ENCODE measurements around the gene TAOK2. TPM values are rescaled to one million over a fixed set of nuclear protein-coding genes. Genes with fewer than 3 reads are reported as not detected.

TAOK2 gene
- polyA plus RNA-seq, 3 donors, result 1.1 to 19.2 (median 2.3) TPM

- Mint-ChIP-seq H3K27ac (no peak overlapping the region), H3K27me3 (ENCODE audit: low read depth in 3 of 3) (peaks cover 0 to 2% (median 0%) of the 10 kb centered on the region in 3 donors), H3K9me3 (peaks cover 0 to 2% (median 0%) of the 10 kb centered on the region in 7 donors), H3K4me1 (no peaks in the 10 kb centered on the region), H3K4me3 (no peak overlapping the region), H3K36me3 (peaks cover 78 to 90% of the 10 kb centered on the region in 2 donors)
- Histone ChIP-seq H3K4me3 (replicated peaks in 1 of 3; ENCODE audit: low read depth in 2 of 3, low read length in 3 of 3) (no peak overlapping the region), H3K9me3 (replicated peaks in 1 of 2; ENCODE audit: control insufficient read depth in 1 of 2, insufficient read depth in 1 of 2, low read length in 2 of 2) (no peaks in the 10 kb centered on the region), H3K27ac (ENCODE audit: low read depth in 1 of 2, low read length in 2 of 2) (no peak overlapping the region), H3K9ac (ENCODE audit: insufficient read depth, low read length, poor library complexity, severe bottlenecking) (no peak overlapping the region), H3K4me2 (replicated peaks; ENCODE audit: extremely low read depth, low read length, poor library complexity, severe bottlenecking) (no peak overlapping the region), H3K36me3 (replicated peaks in 1 of 2; ENCODE audit: control insufficient read depth in 1 of 2, insufficient read depth in 2 of 2, low read length in 2 of 2) (peaks cover 98 to 100% of the 10 kb centered on the region in 2 donors), H2AFZ (ENCODE audit: insufficient read depth, low read depth, low read length, poor library complexity, severe bottlenecking) (no peak overlapping the region), H4K20me1 (ENCODE audit: insufficient read depth, low read length) (peaks cover 17% of the 10 kb centered on the region), H3K79me2 (ENCODE audit: insufficient read depth, low read length) (no peaks in the 10 kb centered on the region), H3K4me1 (ENCODE audit: control insufficient read depth in 1 of 2, insufficient read depth in 2 of 2, low read length in 2 of 2) (no peaks in the 10 kb centered on the region), H3K27me3 (ENCODE audit: control insufficient read depth in 2 of 2, insufficient read depth in 2 of 2, low read length in 2 of 2) (no peaks in the 10 kb centered on the region)
- intact Hi-C loops (cut with micrococcal nuclease), result no loop called here
- WGBS (ENCODE audit: insufficient coverage), result no CpG with 5 or more reads among the region's 5 CpGs
- no peak for TF ChIP-seq CTCF (IDR thresholded peaks at IDR 0.05)
- no peak for DNase-seq
Measured at GRCh38 chr16:29986931-29987330, 13.3 kb downstream of the TAOK2 start.

GRCh38 chr16:29987371-29988085 lies 13.9 kb downstream of the TAOK2 start:
- intact Hi-C loops (cut with micrococcal nuclease), result no loop called here
- H3K4me3 Mint-ChIP-seq, result peak overlapping the region in 1 of 2 donors; percentile 34
- no peaks in the 10 kb centered on the region for H3K79me2 ChIP-seq (ENCODE audit: insufficient read depth, low read length)
- no peak overlapping the region for H3K27ac ChIP-seq (ENCODE audit: low read depth in 1 of 2, low read length in 2 of 2)
- no peak overlapping the region for H3K4me2 ChIP-seq (replicated peaks; ENCODE audit: extremely low read depth, low read length, poor library complexity, severe bottlenecking)
- peaks cover 98 to 100% of the 10 kb centered on the region in 2 donors for H3K36me3 ChIP-seq (replicated peaks in 1 of 2; ENCODE audit: control insufficient read depth in 1 of 2, insufficient read depth in 2 of 2, low read length in 2 of 2)
- H3K9ac ChIP-seq (ENCODE audit: insufficient read depth, low read length, poor library complexity, severe bottlenecking), result no peak overlapping the region
- H3K9me3 ChIP-seq (replicated peaks in 1 of 2; ENCODE audit: control insufficient read depth in 1 of 2, insufficient read depth in 1 of 2, low read length in 2 of 2), result no peaks in the 10 kb centered on the region
- no peaks in the 10 kb centered on the region for H3K27me3 ChIP-seq (ENCODE audit: control insufficient read depth in 2 of 2, insufficient read depth in 2 of 2, low read length in 2 of 2)
- H3K4me1 Mint-ChIP-seq, result no peaks in the 10 kb centered on the region
- DNase-seq, result no peak
- TF ChIP-seq CTCF (IDR thresholded peaks at IDR 0.05), result no peak
- no peak overlapping the region for H3K4me3 ChIP-seq (replicated peaks in 1 of 3; ENCODE audit: low read depth in 2 of 3, low read length in 3 of 3)
- peak overlapping the region in 2 of 7 donors; percentile 4 to 84 for H3K27ac Mint-ChIP-seq
- peaks cover 0 to 2% (median 0%) of the 10 kb centered on the region in 7 donors for H3K9me3 Mint-ChIP-seq
- peaks cover 0 to 2% (median 0%) of the 10 kb centered on the region in 3 donors for H3K27me3 Mint-ChIP-seq (ENCODE audit: low read depth in 3 of 3)
- H4K20me1 ChIP-seq (ENCODE audit: insufficient read depth, low read length), result peaks cover 17% of the 10 kb centered on the region
- 97% methylated on average over 32 of the region's 35 CpGs for WGBS (ENCODE audit: insufficient coverage)
- no peaks in the 10 kb centered on the region for H3K4me1 ChIP-seq (ENCODE audit: control insufficient read depth in 1 of 2, insufficient read depth in 2 of 2, low read length in 2 of 2)
- H3K36me3 Mint-ChIP-seq, result peaks cover 78 to 90% of the 10 kb centered on the region in 2 donors
- no peak overlapping the region for H2AFZ ChIP-seq (ENCODE audit: insufficient read depth, low read depth, low read length, poor library complexity, severe bottlenecking)
